ENCODE results near the gene SPACA7. TPM values are rescaled to one million over a fixed set of nuclear protein-coding genes. Genes with fewer than 3 reads are reported as not detected.

SPACA7 gene
- total RNA-seq, 1 donor from 2014 or later = not detected

DNA sequence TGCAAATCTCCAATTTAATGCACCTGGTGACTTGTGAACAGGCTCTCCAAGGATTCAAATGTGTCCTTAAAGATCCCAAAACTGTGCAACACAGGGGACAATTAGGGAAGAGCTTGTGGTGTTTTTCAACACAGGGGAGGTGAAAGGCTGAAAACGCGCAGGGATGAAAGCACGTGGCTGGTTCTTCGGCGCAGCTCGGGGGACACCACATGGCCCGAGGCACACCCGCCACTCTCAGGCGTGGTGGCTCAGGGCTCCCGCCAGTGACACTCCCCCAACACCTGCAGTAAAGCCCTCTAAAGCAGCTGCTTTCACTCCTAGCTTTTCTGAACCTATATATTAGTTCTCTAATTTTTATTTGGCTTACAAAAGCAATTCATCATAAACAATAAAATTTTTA, 91.9 kb downstream of the SPACA7 start:
- no peak for DNase-seq (ENCODE audit: low spot score in 2 of 2, unreplicated experiment in 2 of 2)
- H3K36me3 Mint-ChIP-seq = no peaks in the 10 kb centered on the region
- H3K27me3 Mint-ChIP-seq (ENCODE audit: low read depth) = no peaks in the 10 kb centered on the region
- peaks cover 21% of the 10 kb centered on the region for H3K9me3 Mint-ChIP-seq
- H3K4me1 Mint-ChIP-seq = no peaks in the 10 kb centered on the region
- TF ChIP-seq CTCF (IDR thresholded peaks at IDR 0.05; ENCODE audit: unreplicated experiment) = no peak
- H3K27ac Mint-ChIP-seq = no peak overlapping the region
- no peak overlapping the region for H3K4me3 Mint-ChIP-seq

GRCh38 chr13:112469071-112469745, 93.1 kb downstream of the SPACA7 start:
- no peak overlapping the region for H3K27ac Mint-ChIP-seq
- peaks cover 18% of the 10 kb centered on the region for H3K9me3 Mint-ChIP-seq
- no peak for TF ChIP-seq CTCF (IDR thresholded peaks at IDR 0.05; ENCODE audit: unreplicated experiment)
- no peaks in the 10 kb centered on the region for H3K27me3 Mint-ChIP-seq (ENCODE audit: low read depth)
- DNase-seq (ENCODE audit: low spot score in 2 of 2, unreplicated experiment in 2 of 2) = no peak
- H3K4me1 Mint-ChIP-seq = no peaks in the 10 kb centered on the region
- no peak overlapping the region for H3K4me3 Mint-ChIP-seq
- no peaks in the 10 kb centered on the region for H3K36me3 Mint-ChIP-seq

DNA sequence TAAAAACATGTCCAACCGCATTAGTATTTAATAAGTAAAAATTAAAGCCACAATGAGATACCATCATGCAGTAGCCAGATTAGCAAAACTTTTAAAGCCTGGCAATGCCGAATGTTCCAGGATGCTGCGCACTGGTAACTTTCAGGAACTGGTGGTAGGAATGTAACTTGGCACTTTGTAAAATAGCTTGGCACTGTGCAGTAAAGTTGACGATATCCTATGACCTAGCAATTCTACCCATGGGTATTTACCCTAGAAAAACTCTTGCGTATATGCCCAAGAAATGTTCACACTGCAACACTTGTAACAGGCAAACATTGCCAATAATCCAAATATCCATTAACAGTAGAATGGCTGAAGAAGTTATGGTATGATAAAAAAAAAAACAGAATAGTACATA, 97.7 kb downstream of the SPACA7 start:
- no peaks in the 10 kb centered on the region for H3K4me1 Mint-ChIP-seq
- no peak for TF ChIP-seq CTCF (IDR thresholded peaks at IDR 0.05; ENCODE audit: unreplicated experiment)
- H3K27ac Mint-ChIP-seq = no peak overlapping the region
- no peaks in the 10 kb centered on the region for H3K27me3 Mint-ChIP-seq (ENCODE audit: low read depth)
- DNase-seq (ENCODE audit: low spot score in 2 of 2, unreplicated experiment in 2 of 2) = no peak
- H3K36me3 Mint-ChIP-seq = no peaks in the 10 kb centered on the region
- H3K9me3 Mint-ChIP-seq = peaks cover 18% of the 10 kb centered on the region
- H3K4me3 Mint-ChIP-seq = no peak overlapping the region

- H3K27me3 Mint-ChIP-seq (ENCODE audit: low read depth) = no peaks in the 10 kb centered on the region
- H3K4me1 Mint-ChIP-seq = no peaks in the 10 kb centered on the region
- no peak overlapping the region for H3K4me3 Mint-ChIP-seq
- H3K36me3 Mint-ChIP-seq = no peaks in the 10 kb centered on the region
- no peak overlapping the region for H3K27ac Mint-ChIP-seq
- H3K9me3 Mint-ChIP-seq = peaks cover 25% of the 10 kb centered on the region
- no peak for TF ChIP-seq CTCF (IDR thresholded peaks at IDR 0.05; ENCODE audit: unreplicated experiment)
- no peak for DNase-seq (ENCODE audit: low spot score in 2 of 2, unreplicated experiment in 2 of 2)
These were observed 98.7 kb downstream of the SPACA7 start for GRCh38 chr13:112474869-112475268.

DNA sequence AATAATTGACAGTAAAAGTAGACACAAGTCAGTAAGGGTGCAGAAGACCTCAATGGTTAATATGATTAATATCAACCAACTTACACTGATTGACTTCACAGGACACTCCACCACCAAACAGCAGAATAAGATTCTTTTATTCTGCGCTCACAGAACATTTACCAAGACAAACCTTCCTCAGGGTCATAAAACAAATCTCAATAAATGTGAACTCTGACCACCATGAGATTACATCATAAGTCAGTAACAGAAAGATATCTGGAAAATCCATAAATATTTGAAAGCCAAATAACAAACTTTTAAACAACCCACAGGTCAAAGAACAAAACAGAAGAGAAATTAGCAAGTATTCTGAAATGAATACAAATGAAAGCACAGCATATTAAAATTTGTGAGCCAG, 99.7 kb downstream of the SPACA7 start:
- peaks cover under 1% of the 10 kb centered on the region for H3K36me3 Mint-ChIP-seq
- H3K4me1 Mint-ChIP-seq = no peaks in the 10 kb centered on the region
- no peaks in the 10 kb centered on the region for H3K27me3 Mint-ChIP-seq (ENCODE audit: low read depth)
- no peak for TF ChIP-seq CTCF (IDR thresholded peaks at IDR 0.05; ENCODE audit: unreplicated experiment)
- peaks cover 25% of the 10 kb centered on the region for H3K9me3 Mint-ChIP-seq
- no peak overlapping the region for H3K27ac Mint-ChIP-seq
- no peak for DNase-seq (ENCODE audit: low spot score in 2 of 2, unreplicated experiment in 2 of 2)
- no peak overlapping the region for H3K4me3 Mint-ChIP-seq
